Thyroid gland (tissue), 4 donors: ENCODE data around the gene P2RY2.

Source experiments
- POLR2A ChIP-seq, 2 donors: fragments of 450-650 bp; IDR thresholded peaks; one replicate each; pipeline ENCODE4 v1.6.1; 2017; ENCODE audit warnings: antibody characterized with exemption in 2 of 2, mild to moderate bottlenecking in 2 of 2, moderate library complexity in 1 of 2
- TF ChIP-seq, protein P1 (sequence below), 6 experiments: fragments of 200-600 bp in 3 of 6; fragments of 450-650 bp in 3 of 6; sonication (generic) in 3 of 6; IDR thresholded peaks; one replicate each; pipeline ENCODE4 v1.5.1; 2016 to 2019; ENCODE audit warnings: antibody characterized with exemption in 6 of 6, mild to moderate bottlenecking in 2 of 6, inconsistent platforms in 1 of 6, moderate library complexity in 1 of 6

GRCh38 chr11:73194034-73194507 lies 24.0 kb upstream of the P2RY2 start:
- TF ChIP-seq POLR2A (IDR thresholded peaks at IDR 0.05), result no peak
- TF ChIP-seq, protein P1, sequence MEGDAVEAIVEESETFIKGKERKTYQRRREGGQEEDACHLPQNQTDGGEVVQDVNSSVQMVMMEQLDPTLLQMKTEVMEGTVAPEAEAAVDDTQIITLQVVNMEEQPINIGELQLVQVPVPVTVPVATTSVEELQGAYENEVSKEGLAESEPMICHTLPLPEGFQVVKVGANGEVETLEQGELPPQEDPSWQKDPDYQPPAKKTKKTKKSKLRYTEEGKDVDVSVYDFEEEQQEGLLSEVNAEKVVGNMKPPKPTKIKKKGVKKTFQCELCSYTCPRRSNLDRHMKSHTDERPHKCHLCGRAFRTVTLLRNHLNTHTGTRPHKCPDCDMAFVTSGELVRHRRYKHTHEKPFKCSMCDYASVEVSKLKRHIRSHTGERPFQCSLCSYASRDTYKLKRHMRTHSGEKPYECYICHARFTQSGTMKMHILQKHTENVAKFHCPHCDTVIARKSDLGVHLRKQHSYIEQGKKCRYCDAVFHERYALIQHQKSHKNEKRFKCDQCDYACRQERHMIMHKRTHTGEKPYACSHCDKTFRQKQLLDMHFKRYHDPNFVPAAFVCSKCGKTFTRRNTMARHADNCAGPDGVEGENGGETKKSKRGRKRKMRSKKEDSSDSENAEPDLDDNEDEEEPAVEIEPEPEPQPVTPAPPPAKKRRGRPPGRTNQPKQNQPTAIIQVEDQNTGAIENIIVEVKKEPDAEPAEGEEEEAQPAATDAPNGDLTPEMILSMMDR (IDR thresholded peaks at IDR 0.05), result no peak
